PC-9 (cell line): ENCODE measurements around the gene NXNL1. TPM values are rescaled to one million over a fixed set of nuclear protein-coding genes. Genes with fewer than 3 reads are reported as not detected.

ENCODE experiments used
- BruUV-seq: library from RNA; stranded (reverse); fragments of 400-500 nt; replicated peaks from 2 replicates; lab custom pipeline; 2021; lab: Mats Ljungman, UMichigan
- CTCF ChIA-PET: fragments of 300-600 bp; sonication (Branson Sonifier 250); formaldehyde crosslinking; loops from one replicate; lab custom pipeline; 2022; ENCODE audit warnings: antibody characterized with exemption; lab: Charles Lee
- POLR2A ChIA-PET: fragments of 300-600 bp; sonication (Branson Sonifier 250); formaldehyde crosslinking; loops from one replicate; lab custom pipeline; 2022; ENCODE audit warnings: antibody characterized with exemption; ENCODE audit not compliant: unreplicated experiment; lab: Charles Lee
- DNase-seq, 2 experiments: peaks; one replicate each; pipeline versions ENCODE4 v3.0.0 to v3.0.0-alpha.2; 2015 to 2022; ENCODE audit warnings: mixed read lengths in 1 of 2
- H2AFZ ChIP-seq: fragments of 200-600 bp; sonication (generic); 2 replicates; pipeline ENCODE4 v1.8.1; 2017; ENCODE audit warnings: antibody characterized with exemption
- H3F3A ChIP-seq: fragments of 200-600 bp; sonication (generic); 2 replicates; pipeline ENCODE4 v1.8.1; 2017; ENCODE audit warnings: antibody characterized with exemption, mild to moderate bottlenecking, low read depth; ENCODE audit not compliant: insufficient read depth
- H3K27ac ChIP-seq: fragments of 200-600 bp; sonication (generic); 2 replicates; pipeline ENCODE4 v1.6.1; 2016; ENCODE audit warnings: mixed run types
- H3K27me3 ChIP-seq: fragments of 200-600 bp; sonication (generic); 2 replicates; pipeline ENCODE4 v1.6.1; 2016; ENCODE audit warnings: low read depth, mixed run types; ENCODE audit not compliant: insufficient read depth
- H3K36me3 ChIP-seq: fragments of 200-600 bp; sonication (generic); 2 replicates; pipeline ENCODE4 v1.6.1; 2016; ENCODE audit warnings: low read depth, mixed run types
- H3K4me1 ChIP-seq: fragments of 200-600 bp; sonication (generic); replicated peaks from 2 replicates; pipeline ENCODE4 v1.6.1; 2016; ENCODE audit warnings: mixed run types; ENCODE audit not compliant: insufficient read depth
- H3K4me2 ChIP-seq: fragments of 200-600 bp; sonication (generic); 2 replicates; pipeline ENCODE4 v1.6.1; 2017; ENCODE audit warnings: mixed run types
- H3K4me3 ChIP-seq: fragments of 200-600 bp; sonication (generic); 2 replicates; pipeline ENCODE4 v1.6.1; 2016; ENCODE audit warnings: mixed run types
- H3K79me2 ChIP-seq: fragments of 200-600 bp; sonication (generic); 2 replicates; pipeline ENCODE4 v1.6.1; 2017; ENCODE audit warnings: low read depth, mixed run types
- H3K9me2 ChIP-seq: fragments of 200-600 bp; sonication (generic); 2 replicates; pipeline ENCODE4 v1.8.1; 2017; ENCODE audit warnings: mild to moderate bottlenecking; ENCODE audit not compliant: insufficient read depth
- H3K9me3 ChIP-seq: fragments of 200-600 bp; sonication (generic); 2 replicates; pipeline ENCODE4 v1.8.1; 2016; ENCODE audit warnings: low read depth; ENCODE audit not compliant: insufficient read depth
- H4K20me1 ChIP-seq: fragments of 200-600 bp; sonication (generic); 2 replicates; pipeline ENCODE4 v1.8.1; 2017; ENCODE audit not compliant: insufficient read depth
- CTCF ChIP-seq: fragments of 200-600 bp; sonication (generic); conservative IDR thresholded peaks from 2 replicates; pipeline ENCODE4 v1.6.1; 2017; ENCODE audit warnings: mixed run types, antibody characterized with exemption, mild to moderate bottlenecking, moderate library complexity
- EZH2 ChIP-seq: fragments of 200-600 bp; sonication (generic); IDR thresholded peaks from 2 replicates; pipeline ENCODE4 v1.8.0; 2017; ENCODE audit warnings: antibody characterized with exemption, low read depth
- intact Hi-C: fragments of 100-400 bp; cut with micrococcal nuclease; formaldehyde crosslinking; loops from one replicate; pipeline ENCODE4 v1.10.0; 2022; ENCODE audit not compliant: unreplicated experiment
- total RNA-seq: library from RNA; stranded (reverse); gene quantifications from 2 replicates; pipeline ENCODE4 v1.2.3, GENCODE V29; 2021

Gene NXNL1
- total RNA-seq, 1 experiment from 2014 or later, result not detected

GRCh38 chr19:17486545-17487240, 26.0 kb upstream of the NXNL1 start:
- no peak overlapping the region for H3K27ac ChIP-seq
- H2AFZ ChIP-seq, result no peak overlapping the region
- H3K4me3 ChIP-seq, result no peak overlapping the region
- H3K9me2 ChIP-seq, result no peaks in the 10 kb centered on the region
- peaks cover 36% of the 10 kb centered on the region for H3F3A ChIP-seq
- H3K36me3 ChIP-seq, result no peaks in the 10 kb centered on the region
- intact Hi-C loops, result no loop called here
- peaks cover 16% of the 10 kb centered on the region; the same call in 1 of the 2 replicates for H4K20me1 ChIP-seq
- H3K27me3 ChIP-seq, result no peaks in the 10 kb centered on the region
- no peaks in the 10 kb centered on the region for H3K79me2 ChIP-seq
- no peak overlapping the region for H3K4me2 ChIP-seq
- ChIA-PET CTCF (no interaction called here), POLR2A (no interaction called here)
- no TSS peak for BruUV-seq
- H3K4me1 ChIP-seq, result peaks cover 14% of the 10 kb centered on the region
- no peaks in the 10 kb centered on the region for H3K9me3 ChIP-seq
- TF ChIP-seq CTCF, result no peak
- no peak for TF ChIP-seq EZH2
- no peak for DNase-seq

- no peaks in the 10 kb centered on the region for H3K36me3 ChIP-seq
- H3F3A ChIP-seq, result peaks cover 21% of the 10 kb centered on the region
- ChIA-PET CTCF (interaction anchor here (0.6 kb wide), 1 partner anchor 299 kb away, joined by 4 read pairs; no protein-coding TSS in a partner anchor), POLR2A (no interaction called here)
- DNase-seq, result peak; percentile 46 to 60
- H2AFZ ChIP-seq, result no peak overlapping the region
- H3K9me3 ChIP-seq, result no peaks in the 10 kb centered on the region
- H3K4me2 ChIP-seq, result no peak overlapping the region
- peaks cover 16% of the 10 kb centered on the region; the same call in 1 of the 2 replicates for H4K20me1 ChIP-seq
- no peak overlapping the region for H3K27ac ChIP-seq
- H3K79me2 ChIP-seq, result no peaks in the 10 kb centered on the region
- H3K27me3 ChIP-seq, result no peaks in the 10 kb centered on the region
- BruUV-seq, result no TSS peak
- no peak overlapping the region for H3K4me3 ChIP-seq
- intact Hi-C loops, result no loop called here
- H3K4me1 ChIP-seq, result peaks cover 14% of the 10 kb centered on the region
- TF ChIP-seq EZH2 (no peak), CTCF (no peak)
- H3K9me2 ChIP-seq, result no peaks in the 10 kb centered on the region
Observed at GRCh38 chr19:17484520-17485185, 23.9 kb upstream of the NXNL1 start.

GRCh38 chr19:17483605-17484002, 22.9 kb upstream of the NXNL1 start:
- Histone ChIP-seq H3K4me3 (no peak overlapping the region), H3K79me2 (no peaks in the 10 kb centered on the region), H3K4me2 (no peak overlapping the region), H3K9me3 (no peaks in the 10 kb centered on the region), H3K36me3 (no peaks in the 10 kb centered on the region), H3K27me3 (no peaks in the 10 kb centered on the region), H3F3A (peaks cover 15% of the 10 kb centered on the region; the same call in 1 of the 2 replicates), H3K9me2 (no peaks in the 10 kb centered on the region), H3K27ac (no peak overlapping the region), H4K20me1 (peaks cover 16% of the 10 kb centered on the region; the same call in 1 of the 2 replicates), H3K4me1 (peaks cover 13% of the 10 kb centered on the region), H2AFZ (no peak overlapping the region)
- BruUV-seq, result no TSS peak
- ChIA-PET CTCF (interaction anchor here (0.7 kb wide), 1 partner anchor 82 kb away, joined by 3 read pairs; no protein-coding TSS in a partner anchor), POLR2A (no interaction called here)
- TF ChIP-seq CTCF, result no peak
- TF ChIP-seq EZH2, result no peak
- intact Hi-C loops, result no loop called here
- no peak for DNase-seq
